Central memory CD8-positive, alpha-beta T cell (primary cell): Measurements from ENCODE around the gene GP1BA.
"Not testable (repeated sequence)": the region's sequence is repeated elsewhere in the genome, so short reads cannot be mapped to it uniquely, and the experiment has no call there.

Experiments used
- ATAC-seq: fragments of 150-1000 bp; cut with Tn5 transposase; replicated peaks from 2 replicates; pipeline ENCODE4 v1.10.0; 2022; ENCODE audit warnings: mild to moderate bottlenecking, moderate FRiP score, moderate number of reproducible peaks; ENCODE audit not compliant: poor library complexity, severe bottlenecking; ENCODE audit errors: extremely low read depth
- DNase-seq, 2 donors: peaks; one replicate each; pipeline ENCODE4 v3.0.0; 2021; ENCODE audit warnings: low spot score in 2 of 2
- H3K27ac Mint-ChIP-seq: one replicate; pipeline ENCODE4 v1.8.0; 2022; ENCODE audit warnings: low read depth, mild to moderate bottlenecking, moderate library complexity, mixed read lengths
- H3K27me3 Mint-ChIP-seq: one replicate; pipeline ENCODE4 v1.8.0; 2022; ENCODE audit warnings: mixed read lengths
- H3K36me3 Mint-ChIP-seq: one replicate; pipeline ENCODE4 v1.8.0; 2022; ENCODE audit warnings: mild to moderate bottlenecking, moderate library complexity, mixed read lengths; ENCODE audit not compliant: insufficient read depth
- H3K4me1 Mint-ChIP-seq: one replicate; pipeline ENCODE4 v1.8.0; 2022; ENCODE audit warnings: mixed read lengths
- H3K4me3 Mint-ChIP-seq: one replicate; pipeline ENCODE4 v1.8.0; 2022; ENCODE audit warnings: mild to moderate bottlenecking, moderate library complexity, mixed read lengths
- H3K9me3 Mint-ChIP-seq: one replicate; pipeline ENCODE4 v1.8.0; 2022; ENCODE audit warnings: mixed read lengths

Gene GP1BA

DNA sequence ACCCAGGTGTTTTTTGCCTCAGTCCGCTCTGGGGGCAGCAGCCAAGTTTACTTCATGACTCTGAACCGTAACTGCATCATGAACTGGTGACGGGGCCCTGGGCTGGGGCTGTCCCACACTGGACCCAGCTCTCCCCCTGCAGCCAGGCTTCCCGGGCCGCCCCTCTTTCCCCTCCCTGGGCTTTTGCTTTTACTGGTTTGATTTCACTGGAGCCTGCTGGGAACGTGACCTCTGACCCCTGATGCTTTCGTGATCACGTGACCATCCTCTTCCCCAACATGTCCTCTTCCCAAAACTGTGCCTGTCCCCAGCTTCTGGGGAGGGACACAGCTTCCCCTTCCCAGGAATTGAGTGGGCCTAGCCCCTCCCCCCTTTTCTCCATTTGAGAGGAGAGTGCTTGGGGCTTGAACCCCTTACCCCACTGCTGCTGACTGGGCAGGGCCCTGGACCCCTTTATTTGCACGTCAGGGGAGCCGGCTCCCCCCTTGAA is 34.8 kb upstream of the GP1BA start:
- H3K4me3 Mint-ChIP-seq = no peak overlapping the region
- H3K27me3 Mint-ChIP-seq = no peaks in the 10 kb centered on the region
- peaks cover 25% of the 10 kb centered on the region for H3K4me1 Mint-ChIP-seq
- H3K27ac Mint-ChIP-seq = no peak overlapping the region
- no peak for DNase-seq
- no peak for ATAC-seq
- peaks cover 23% of the 10 kb centered on the region for H3K36me3 Mint-ChIP-seq
- H3K9me3 Mint-ChIP-seq = no peaks in the 10 kb centered on the region

DNA sequence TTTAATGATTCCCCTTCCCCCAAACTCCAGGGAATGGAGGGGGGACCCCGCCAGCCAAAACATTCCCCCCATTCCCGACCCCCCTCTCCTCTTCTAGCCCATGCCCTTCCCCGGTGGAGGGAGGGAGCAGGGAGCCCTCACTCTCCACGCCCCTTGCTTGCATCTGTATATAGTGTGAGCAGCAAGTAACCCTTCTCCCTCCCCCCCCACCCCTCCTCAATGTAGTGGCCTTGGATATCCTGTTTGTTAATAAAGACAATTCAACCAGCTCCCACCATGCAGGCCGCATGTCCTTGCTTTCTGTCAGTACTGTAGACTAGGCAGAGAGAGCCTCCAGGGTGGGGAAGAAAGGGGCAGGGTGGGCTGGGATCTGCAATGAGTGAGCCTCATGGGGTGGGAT is 34.3 kb upstream of the GP1BA start:
- Mint-ChIP-seq H3K9me3 (no peaks in the 10 kb centered on the region), H3K4me3 (peak overlapping the region; percentile 84), H3K27ac (no peak overlapping the region), H3K27me3 (no peaks in the 10 kb centered on the region), H3K4me1 (peaks cover 30% of the 10 kb centered on the region), H3K36me3 (peaks cover 23% of the 10 kb centered on the region)
- ATAC-seq (no peak), DNase-seq (no peak)

DNA sequence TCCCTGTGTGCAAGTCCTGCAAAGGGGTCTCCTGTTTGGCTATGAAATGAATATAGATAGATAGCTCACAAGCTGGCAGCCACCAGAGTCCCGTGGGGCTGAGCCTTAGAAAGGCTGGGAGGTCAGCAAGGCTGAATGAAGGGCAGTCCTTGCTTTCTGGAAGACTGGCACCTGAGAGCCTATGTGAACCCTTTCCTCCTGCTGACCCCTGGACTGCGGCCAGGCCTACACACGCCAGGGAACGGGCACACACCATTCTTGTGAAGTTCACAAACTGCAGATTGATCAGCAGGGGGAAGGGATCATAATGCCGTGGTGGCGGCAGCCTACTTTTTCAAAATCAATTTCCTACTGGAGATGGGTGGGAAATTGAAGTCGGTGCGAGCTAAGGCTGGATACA is 33.7 kb upstream of the GP1BA start:
- H3K36me3 Mint-ChIP-seq = peaks cover 26% of the 10 kb centered on the region
- DNase-seq = no peak
- H3K4me3 Mint-ChIP-seq = peak overlapping the region; percentile 84

DNA sequence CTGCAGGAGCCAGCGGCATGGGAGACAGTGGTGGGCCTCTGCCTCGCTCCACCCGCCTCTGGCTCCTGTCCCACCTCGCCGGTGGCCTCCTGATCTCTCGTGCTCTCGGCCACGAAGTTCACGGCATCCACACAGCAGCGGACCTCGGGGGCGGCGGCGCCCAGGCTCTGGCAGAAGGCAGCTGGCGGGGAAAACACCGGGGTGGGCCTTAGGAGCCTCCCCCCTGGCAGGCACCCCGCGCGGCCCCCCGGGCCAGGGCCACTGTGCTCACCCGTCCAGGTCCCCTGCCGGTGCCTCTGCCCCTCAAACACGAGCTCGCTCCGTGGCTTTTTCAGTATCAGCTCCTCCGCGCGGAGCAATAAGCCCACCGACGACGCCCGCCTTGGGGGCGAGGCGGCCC is 33.1 kb upstream of the GP1BA start:
- Mint-ChIP-seq H3K27ac (peak overlapping the region; percentile 94), H3K9me3 (no peaks in the 10 kb centered on the region), H3K36me3 (peaks cover 29% of the 10 kb centered on the region), H3K4me1 (peaks cover 42% of the 10 kb centered on the region), H3K4me3 (peak overlapping the region; percentile 84), H3K27me3 (no peaks in the 10 kb centered on the region)
- ATAC-seq = no peak
- no peak for DNase-seq

More for the DNA sequence above, 33.7 kb upstream of the GP1BA start:
- Mint-ChIP-seq H3K27me3 (no peaks in the 10 kb centered on the region), H3K4me1 (peaks cover 36% of the 10 kb centered on the region), H3K27ac (no peak overlapping the region), H3K9me3 (no peaks in the 10 kb centered on the region)
- ATAC-seq = no peak

DNA sequence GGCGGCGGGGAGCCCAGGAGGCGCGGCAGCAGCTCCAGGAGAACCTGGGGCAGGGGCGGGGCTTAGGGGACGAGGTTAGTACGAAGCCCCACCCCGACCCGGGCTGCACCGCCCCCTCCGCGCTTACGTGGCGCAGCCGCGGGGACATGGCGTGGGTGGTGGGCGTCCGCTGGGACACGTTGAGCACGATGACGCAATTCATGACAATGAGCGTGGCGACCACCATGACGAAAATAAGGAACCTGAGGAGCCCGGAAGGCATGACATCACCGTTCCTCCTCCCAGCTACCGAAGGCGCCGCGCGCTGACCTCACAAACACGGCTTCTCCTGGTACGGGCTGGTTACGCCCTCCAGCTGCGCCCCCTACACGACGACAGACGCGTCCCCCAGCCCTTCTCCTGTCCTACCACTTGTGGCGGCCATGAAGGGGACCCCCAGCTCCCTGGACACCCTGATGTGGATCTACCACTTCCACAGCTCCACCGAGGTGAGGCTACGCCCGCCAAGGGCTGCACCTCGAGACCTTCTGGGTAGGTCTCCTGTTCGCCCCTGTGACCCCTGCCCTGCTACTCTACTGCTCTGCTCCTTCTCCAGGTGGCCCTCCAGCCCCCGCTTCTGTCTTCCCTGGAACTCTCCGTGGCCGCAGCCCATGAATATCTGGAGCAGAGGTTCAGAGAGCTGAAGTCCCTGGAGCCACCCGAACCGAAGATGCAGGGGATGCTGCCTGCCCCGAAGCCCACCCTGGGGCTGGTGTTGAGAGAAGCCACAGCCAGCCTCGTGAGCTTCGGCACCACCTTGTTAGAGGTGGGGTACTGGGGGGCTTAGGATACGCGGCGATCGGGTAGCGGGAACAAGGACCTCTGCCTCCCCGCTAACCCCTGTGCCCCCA is 32.5 kb upstream of the GP1BA start, which contains the start of gene C17orf107:
C17orf107 (plus strand) TSS at position 196 of the 890 bp plus-strand sequence; CDS start at position 423, 227 bp downstream.
- H3K36me3 Mint-ChIP-seq = peaks cover 33% of the 10 kb centered on the region
- ATAC-seq (peak; percentile 64), DNase-seq (peak; percentile 94 to 96)
- H3K9me3 Mint-ChIP-seq = no peaks in the 10 kb centered on the region
- H3K4me3 Mint-ChIP-seq = peak within 1 kb of the TSS; percentile 84
- H3K4me1 Mint-ChIP-seq = peaks cover 42% of the 10 kb centered on the region
- H3K27ac Mint-ChIP-seq = peak within 1 kb of the TSS; percentile 94
- no peaks in the 10 kb centered on the region for H3K27me3 Mint-ChIP-seq

DNA sequence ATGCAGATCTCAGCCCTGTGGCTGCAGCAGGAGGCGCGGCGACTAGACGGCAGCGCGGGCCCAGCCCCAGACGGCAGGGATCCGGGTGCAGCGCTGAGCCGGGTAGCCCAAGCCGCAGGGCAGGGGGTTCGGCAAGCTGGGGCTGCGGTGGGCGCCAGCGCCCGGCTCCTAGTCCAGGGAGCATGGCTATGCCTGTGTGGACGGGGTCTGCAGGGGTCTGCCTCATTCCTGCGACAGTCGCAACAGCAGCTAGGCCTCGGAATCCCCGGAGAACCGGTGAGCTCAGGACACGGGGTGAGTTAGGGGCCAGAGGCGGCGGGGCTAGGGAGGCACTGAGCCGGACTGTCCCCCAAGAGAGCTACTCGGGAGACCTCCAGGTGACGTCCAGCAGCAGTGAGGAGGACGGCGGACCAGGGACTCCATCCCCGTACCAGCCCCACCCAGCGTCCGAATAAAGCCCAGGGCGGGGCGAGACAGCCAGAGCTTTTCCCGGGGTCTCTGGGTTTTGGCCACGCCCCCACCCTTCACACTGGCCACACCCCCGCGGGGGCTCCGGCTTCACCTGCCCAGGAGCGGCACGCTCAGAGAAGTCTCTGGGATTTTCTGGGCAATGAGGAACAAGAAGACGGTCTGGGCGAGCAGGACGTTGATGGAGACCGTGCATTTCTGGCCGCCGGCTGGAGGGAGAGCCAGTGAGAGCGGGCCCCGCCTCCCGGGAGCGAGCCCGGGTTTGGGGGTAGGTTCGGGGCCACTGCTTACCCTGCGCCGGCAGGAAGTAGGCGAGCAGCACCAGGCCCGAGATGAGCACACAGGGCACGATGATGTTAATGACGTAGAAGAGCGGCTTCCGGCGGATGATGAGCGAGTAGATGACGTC is 31.6 kb upstream of the GP1BA start:
- H3K27me3 Mint-ChIP-seq = no peaks in the 10 kb centered on the region
- peaks cover 31% of the 10 kb centered on the region for H3K36me3 Mint-ChIP-seq
- H3K4me3 Mint-ChIP-seq = peak overlapping the region; percentile 84
- no peaks in the 10 kb centered on the region for H3K9me3 Mint-ChIP-seq
- ATAC-seq = peak; percentile 31
- peak overlapping the region; percentile 94 for H3K27ac Mint-ChIP-seq
- H3K4me1 Mint-ChIP-seq = peaks cover 42% of the 10 kb centered on the region
- peak; percentile 48 to 66 for DNase-seq

DNA sequence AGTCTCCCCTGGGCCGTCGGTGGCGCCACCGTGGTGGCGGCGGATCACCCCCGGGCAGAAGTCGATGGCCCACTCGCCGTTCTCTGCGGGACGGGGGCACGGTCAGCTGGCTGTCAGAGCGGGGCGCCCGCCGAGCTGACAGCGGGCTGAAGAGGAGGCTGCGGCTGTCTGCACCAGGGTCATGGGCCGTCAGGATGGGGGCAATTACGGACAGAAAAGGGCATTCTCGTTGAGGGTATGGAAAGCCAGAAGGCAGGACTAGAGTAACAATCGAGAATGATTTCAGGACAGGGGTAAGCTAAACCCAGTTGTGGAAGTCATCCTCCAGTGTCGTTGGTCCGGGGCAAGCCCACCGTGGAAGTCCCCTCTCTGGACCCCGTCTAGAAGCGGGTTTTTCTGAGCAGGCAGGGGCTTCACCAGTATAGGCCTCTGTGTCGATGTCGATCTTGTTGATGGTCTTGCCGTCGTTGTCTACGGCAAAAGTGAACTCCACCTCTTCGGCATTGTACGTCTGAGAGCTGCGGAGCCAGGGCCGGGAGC is 30.9 kb upstream of the GP1BA start:
- H3K4me1 Mint-ChIP-seq = peaks cover 42% of the 10 kb centered on the region
- no peaks in the 10 kb centered on the region for H3K9me3 Mint-ChIP-seq
- no peak for ATAC-seq
- H3K4me3 Mint-ChIP-seq = peak overlapping the region; percentile 84
- H3K27me3 Mint-ChIP-seq = no peaks in the 10 kb centered on the region
- peaks cover 35% of the 10 kb centered on the region for H3K36me3 Mint-ChIP-seq
- no peak for DNase-seq
- H3K27ac Mint-ChIP-seq = peak overlapping the region; percentile 93

DNA sequence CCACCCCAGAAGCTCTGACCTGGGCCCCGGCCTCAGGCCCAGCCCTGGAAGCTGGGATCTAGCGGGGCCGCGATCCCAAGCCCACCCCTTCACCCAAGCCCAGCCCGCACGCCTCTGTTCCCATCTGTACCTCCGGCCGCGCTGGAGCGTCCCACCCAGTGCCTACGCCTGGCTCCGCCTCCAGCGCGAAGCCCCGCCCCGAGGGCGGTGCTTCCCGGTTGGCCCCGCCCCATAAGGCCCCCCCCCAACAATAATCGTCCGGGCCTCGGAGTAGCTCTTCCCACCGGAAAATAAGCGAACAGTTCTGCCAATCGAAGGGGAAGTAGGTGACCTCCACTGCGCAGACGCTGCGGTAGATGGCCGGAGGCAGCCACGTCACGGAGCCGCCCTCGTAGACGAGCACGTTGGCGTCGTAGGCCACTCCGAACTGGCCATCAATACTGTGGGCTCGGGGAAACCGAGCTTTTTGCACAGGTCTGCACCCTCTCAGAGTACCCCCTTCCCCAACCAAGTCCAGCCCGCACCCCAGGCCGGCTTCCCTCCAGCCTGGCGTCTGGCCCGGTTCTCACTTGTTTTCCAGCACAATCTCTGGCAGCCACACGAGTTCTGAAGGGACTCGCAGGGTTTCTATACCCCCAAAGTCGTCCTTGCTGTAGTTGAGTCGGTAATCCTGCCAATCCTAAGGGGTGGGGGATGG is 30.3 kb upstream of the GP1BA start:
- peak overlapping the region; percentile 84 for H3K4me3 Mint-ChIP-seq
- H3K27me3 Mint-ChIP-seq = no peaks in the 10 kb centered on the region
- H3K36me3 Mint-ChIP-seq = peaks cover 35% of the 10 kb centered on the region
- peak overlapping the region; percentile 92 for H3K27ac Mint-ChIP-seq
- DNase-seq (no peak), ATAC-seq (no peak)
- H3K9me3 Mint-ChIP-seq = no peaks in the 10 kb centered on the region
- peaks cover 42% of the 10 kb centered on the region for H3K4me1 Mint-ChIP-seq

DNA sequence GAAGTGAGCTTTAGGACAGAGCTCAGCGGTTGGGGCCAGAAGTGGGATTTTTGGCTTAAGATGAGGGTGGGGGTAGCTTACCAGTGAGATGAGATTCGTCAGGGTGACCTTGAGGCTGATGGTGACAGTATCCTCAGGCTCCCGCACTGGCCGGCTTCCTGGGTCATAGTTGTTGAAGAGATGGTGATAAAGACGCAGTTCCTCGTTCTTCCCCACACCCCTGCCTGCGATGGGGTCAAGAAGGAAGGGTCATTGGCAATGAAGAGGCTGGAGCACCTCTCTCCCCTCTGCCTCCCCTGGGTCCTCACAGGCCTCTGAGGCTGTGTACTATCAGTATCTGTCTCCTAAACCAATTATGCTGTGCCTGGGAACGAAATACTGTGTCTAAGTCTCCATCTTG is 29.5 kb upstream of the GP1BA start:
- H3K36me3 Mint-ChIP-seq = peaks cover 31% of the 10 kb centered on the region
- peaks cover 42% of the 10 kb centered on the region for H3K4me1 Mint-ChIP-seq
- ATAC-seq (no peak), DNase-seq (no peak)
- H3K9me3 Mint-ChIP-seq = no peaks in the 10 kb centered on the region
- H3K27ac Mint-ChIP-seq = peak overlapping the region; percentile 92
- no peaks in the 10 kb centered on the region for H3K27me3 Mint-ChIP-seq
- H3K4me3 Mint-ChIP-seq = peak overlapping the region; percentile 84

DNA sequence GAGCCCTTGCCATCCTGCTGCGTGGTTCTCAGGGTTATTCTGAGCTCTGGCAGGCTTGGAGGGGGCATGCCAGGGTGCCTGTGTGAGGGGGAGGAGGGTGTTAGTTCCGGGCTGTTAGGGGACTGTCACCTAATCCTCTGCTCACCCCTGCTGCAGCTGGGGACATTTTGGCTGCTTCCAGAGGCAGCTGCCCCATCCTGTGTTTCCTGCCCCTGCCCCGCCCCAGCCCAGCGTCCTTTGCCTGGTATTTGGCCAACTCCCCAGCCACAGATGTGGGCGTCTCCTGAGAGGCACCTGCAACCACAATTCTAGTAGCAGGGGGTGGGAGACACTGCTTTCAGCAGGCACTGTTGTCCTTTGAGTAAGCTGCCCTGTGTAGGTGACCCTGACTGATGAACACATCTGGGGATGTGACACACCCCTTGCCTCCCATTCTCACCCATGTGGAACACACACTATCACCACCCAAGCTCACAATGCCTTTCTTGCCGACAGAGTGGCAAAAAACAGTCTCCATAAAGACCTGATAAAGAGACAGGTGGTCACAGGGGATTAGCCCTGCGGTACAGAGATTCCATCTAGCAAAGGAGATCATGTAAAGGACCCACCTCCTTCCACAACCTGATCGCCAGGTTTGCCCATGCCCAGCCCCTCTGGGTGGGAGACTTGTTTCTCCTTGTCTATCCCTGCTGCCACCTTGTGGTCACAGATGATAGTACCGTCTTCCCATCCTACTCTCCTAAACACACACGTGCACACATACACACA is 28.8 kb upstream of the GP1BA start, which contains the start of gene CHRNE:
CHRNE (minus strand) TSS at position 48 of the 768 bp plus-strand sequence; CDS start at position 13, 35 bp downstream.
- H3K4me1 Mint-ChIP-seq = peaks cover 38% of the 10 kb centered on the region
- no peaks in the 10 kb centered on the region for H3K9me3 Mint-ChIP-seq
- peak; percentile 57 to 63 for DNase-seq
- H3K27me3 Mint-ChIP-seq = no peaks in the 10 kb centered on the region
- peak; percentile 74 for ATAC-seq
- peaks cover 31% of the 10 kb centered on the region for H3K36me3 Mint-ChIP-seq
- H3K4me3 Mint-ChIP-seq = peak within 1 kb of the TSS; percentile 84
- peak within 1 kb of the TSS; percentile 92 for H3K27ac Mint-ChIP-seq

DNA sequence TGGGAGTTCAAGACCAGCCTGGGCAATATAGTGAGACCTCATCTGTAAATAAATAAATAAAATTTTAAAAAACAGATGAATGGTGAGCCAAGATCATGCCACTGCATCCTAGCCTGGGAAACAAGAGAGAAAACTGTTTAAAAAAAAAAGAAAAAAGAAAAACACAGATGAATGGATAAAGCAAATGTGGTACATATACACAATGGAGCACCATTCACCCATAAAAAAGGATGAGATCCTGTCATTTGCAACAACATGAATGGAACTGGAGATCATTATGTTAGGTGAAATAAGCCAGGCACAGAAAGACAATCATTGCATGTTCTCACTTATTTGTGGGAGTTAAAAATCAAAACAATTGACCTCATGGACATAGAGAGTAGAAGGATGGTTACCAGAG is 25.4 kb upstream of the GP1BA start:
- not testable (repeated sequence) for H3K9me3 Mint-ChIP-seq, ATAC-seq, H3K27ac Mint-ChIP-seq, H3K27me3 Mint-ChIP-seq, DNase-seq, H3K4me3 Mint-ChIP-seq
- H3K4me1 Mint-ChIP-seq = peaks cover 18% of the 10 kb centered on the region
- peaks cover 15% of the 10 kb centered on the region for H3K36me3 Mint-ChIP-seq
